ENCODE results near the gene CCL14. TPM values are rescaled to one million over a fixed set of nuclear protein-coding genes. Genes with fewer than 3 reads are reported as not detected.

CCL14 gene
- total RNA-seq, 1 experiment from 2014 or later, result not detected

GRCh38 chr17:35988164-35988563, 1.6 kb upstream of the CCL14 start:
- H3K27me3 Mint-ChIP-seq (ENCODE audit: low read depth), result no peaks in the 10 kb centered on the region
- ChIA-PET POLR2A (interaction anchor here (0.6 kb wide), 1 partner anchor 162 kb away, joined by 4 read pairs; no protein-coding TSS in a partner anchor), CTCF (interaction anchor here (1.1 kb wide), 1 partner anchor 19 kb away, joined by 3 read pairs; no protein-coding TSS in a partner anchor)
- no peak overlapping the region for H3K4me3 Mint-ChIP-seq
- no peaks in the 10 kb centered on the region for H3K4me1 Mint-ChIP-seq
- H3K36me3 Mint-ChIP-seq, result no peaks in the 10 kb centered on the region
- no peak for ATAC-seq
- TF ChIP-seq, protein P1, sequence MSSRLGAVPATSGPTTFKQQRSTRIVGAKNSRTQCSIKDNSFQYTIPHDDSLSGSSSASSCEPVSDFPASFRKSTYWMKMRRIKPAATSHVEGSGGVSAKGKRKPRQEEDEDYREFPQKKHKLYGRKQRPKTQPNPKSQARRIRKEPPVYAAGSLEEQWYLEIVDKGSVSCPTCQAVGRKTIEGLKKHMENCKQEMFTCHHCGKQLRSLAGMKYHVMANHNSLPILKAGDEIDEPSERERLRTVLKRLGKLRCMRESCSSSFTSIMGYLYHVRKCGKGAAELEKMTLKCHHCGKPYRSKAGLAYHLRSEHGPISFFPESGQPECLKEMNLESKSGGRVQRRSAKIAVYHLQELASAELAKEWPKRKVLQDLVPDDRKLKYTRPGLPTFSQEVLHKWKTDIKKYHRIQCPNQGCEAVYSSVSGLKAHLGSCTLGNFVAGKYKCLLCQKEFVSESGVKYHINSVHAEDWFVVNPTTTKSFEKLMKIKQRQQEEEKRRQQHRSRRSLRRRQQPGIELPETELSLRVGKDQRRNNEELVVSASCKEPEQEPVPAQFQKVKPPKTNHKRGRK (CRISPR knock-in tag; IDR thresholded peaks at IDR 0.05; ENCODE audit: borderline replicate concordance), result no peak
- TF ChIP-seq ZNF219 (CRISPR knock-in tag; IDR thresholded peaks at IDR 0.05; ENCODE audit: borderline replicate concordance) (no peak), AFF4 (CRISPR knock-in tag; IDR thresholded peaks at IDR 0.05; ENCODE audit: borderline replicate concordance) (no peak), CBFB (CRISPR knock-in tag; IDR thresholded peaks at IDR 0.05; ENCODE audit: low read depth) (no peak), ZNF232 (CRISPR knock-in tag; IDR thresholded peaks at IDR 0.05) (no peak), USF2 (CRISPR knock-in tag; IDR thresholded peaks at IDR 0.05) (no peak), JAZF1 (CRISPR knock-in tag; IDR thresholded peaks at IDR 0.05) (no peak)
- TF ChIP-seq, protein P2, sequence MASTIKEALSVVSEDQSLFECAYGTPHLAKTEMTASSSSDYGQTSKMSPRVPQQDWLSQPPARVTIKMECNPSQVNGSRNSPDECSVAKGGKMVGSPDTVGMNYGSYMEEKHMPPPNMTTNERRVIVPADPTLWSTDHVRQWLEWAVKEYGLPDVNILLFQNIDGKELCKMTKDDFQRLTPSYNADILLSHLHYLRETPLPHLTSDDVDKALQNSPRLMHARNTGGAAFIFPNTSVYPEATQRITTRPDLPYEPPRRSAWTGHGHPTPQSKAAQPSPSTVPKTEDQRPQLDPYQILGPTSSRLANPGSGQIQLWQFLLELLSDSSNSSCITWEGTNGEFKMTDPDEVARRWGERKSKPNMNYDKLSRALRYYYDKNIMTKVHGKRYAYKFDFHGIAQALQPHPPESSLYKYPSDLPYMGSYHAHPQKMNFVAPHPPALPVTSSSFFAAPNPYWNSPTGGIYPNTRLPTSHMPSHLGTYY (CRISPR knock-in tag; IDR thresholded peaks at IDR 0.05), result no peak
- no peak for DNase-seq (ENCODE audit: low spot score)
- no peak overlapping the region for H3K27ac Mint-ChIP-seq
- peaks cover 3% of the 10 kb centered on the region; the same call in 1 of the 2 replicates for H3K9me3 Mint-ChIP-seq

DNA sequence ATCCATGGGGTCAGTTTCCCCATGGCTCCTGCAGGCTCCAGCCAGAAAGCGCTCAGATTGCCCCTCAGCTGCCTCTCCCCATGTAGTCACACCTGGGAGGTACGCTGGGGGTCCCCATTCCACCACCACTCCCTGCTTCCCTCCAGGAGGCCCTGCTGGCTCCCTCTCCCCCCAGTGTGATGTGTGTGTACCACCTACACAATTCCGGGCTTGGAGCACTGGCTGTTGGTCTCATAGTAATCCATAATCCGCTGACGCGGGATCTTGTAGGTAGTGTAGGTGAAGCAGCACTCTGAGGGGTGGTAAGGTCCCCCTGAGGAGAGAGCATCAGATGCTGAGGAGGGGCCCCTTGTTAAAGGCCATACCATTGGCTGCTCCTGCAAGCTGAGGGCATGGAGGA, 2.4 kb downstream of the CCL14 start:
- no peak overlapping the region for H3K27ac Mint-ChIP-seq
- H3K36me3 Mint-ChIP-seq, result no peaks in the 10 kb centered on the region
- ChIA-PET CTCF (interaction anchor here (0.8 kb wide), 1 partner anchor 89 kb away, joined by 3 read pairs; no protein-coding TSS in a partner anchor), POLR2A (no interaction called here)
- DNase-seq (ENCODE audit: low spot score), result no peak
- no peaks in the 10 kb centered on the region for H3K27me3 Mint-ChIP-seq (ENCODE audit: low read depth)
- no peaks in the 10 kb centered on the region for H3K4me1 Mint-ChIP-seq
- H3K4me3 Mint-ChIP-seq, result no peak overlapping the region
- no peak for ATAC-seq
- H3K9me3 Mint-ChIP-seq, result no peaks in the 10 kb centered on the region
- TF ChIP-seq CREM (CRISPR knock-in tag; IDR thresholded peaks at IDR 0.05), result no peak
- TF ChIP-seq ELF4 (CRISPR knock-in tag; IDR thresholded peaks at IDR 0.05; ENCODE audit: low read depth), result no peak
- TF ChIP-seq, protein P3, sequence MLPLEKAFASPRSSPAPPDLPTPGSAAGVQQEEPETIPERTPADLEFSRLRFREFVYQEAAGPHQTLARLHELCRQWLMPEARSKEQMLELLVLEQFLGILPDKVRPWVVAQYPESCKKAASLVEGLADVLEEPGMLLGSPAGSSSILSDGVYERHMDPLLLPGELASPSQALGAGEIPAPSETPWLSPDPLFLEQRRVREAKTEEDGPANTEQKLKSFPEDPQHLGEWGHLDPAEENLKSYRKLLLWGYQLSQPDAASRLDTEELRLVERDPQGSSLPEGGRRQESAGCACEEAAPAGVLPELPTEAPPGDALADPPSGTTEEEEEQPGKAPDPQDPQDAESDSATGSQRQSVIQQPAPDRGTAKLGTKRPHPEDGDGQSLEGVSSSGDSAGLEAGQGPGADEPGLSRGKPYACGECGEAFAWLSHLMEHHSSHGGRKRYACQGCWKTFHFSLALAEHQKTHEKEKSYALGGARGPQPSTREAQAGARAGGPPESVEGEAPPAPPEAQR (CRISPR knock-in tag; IDR thresholded peaks at IDR 0.05), result no peak
- TF ChIP-seq, protein P4, sequence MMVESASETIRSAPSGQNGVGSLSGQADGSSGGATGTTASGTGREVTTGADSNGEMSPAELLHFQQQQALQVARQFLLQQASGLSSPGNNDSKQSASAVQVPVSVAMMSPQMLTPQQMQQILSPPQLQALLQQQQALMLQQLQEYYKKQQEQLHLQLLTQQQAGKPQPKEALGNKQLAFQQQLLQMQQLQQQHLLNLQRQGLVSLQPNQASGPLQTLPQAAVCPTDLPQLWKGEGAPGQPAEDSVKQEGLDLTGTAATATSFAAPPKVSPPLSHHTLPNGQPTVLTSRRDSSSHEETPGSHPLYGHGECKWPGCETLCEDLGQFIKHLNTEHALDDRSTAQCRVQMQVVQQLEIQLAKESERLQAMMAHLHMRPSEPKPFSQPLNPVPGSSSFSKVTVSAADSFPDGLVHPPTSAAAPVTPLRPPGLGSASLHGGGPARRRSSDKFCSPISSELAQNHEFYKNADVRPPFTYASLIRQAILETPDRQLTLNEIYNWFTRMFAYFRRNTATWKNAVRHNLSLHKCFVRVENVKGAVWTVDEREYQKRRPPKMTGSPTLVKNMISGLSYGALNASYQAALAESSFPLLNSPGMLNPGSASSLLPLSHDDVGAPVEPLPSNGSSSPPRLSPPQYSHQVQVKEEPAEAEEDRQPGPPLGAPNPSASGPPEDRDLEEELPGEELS (CRISPR knock-in tag; IDR thresholded peaks at IDR 0.05), result no peak
- TF ChIP-seq ETV6 (CRISPR knock-in tag; IDR thresholded peaks at IDR 0.05), result no peak
